Keratinocyte (primary cell): ENCODE data around the gene KIFC1. TPM values are rescaled to one million over a fixed set of nuclear protein-coding genes. Genes with fewer than 3 reads are reported as not detected.
"Not testable (repeated sequence)": the region's sequence is repeated elsewhere in the genome, so short reads cannot be mapped to it uniquely, and the experiment has no call there.

Experiments used
- DNase-seq: peaks from one replicate; pipeline ENCODE4 v3.0.0-alpha.2; 2011; ENCODE audit warnings: low read depth, missing footprints, low spot score
- FAIRE-seq: peaks from 2 replicates; lab custom pipeline; 2011; peaks lifted over from hg19 to GRCh38; lab: Jason Lieb, UNC
- H2AFZ ChIP-seq: 2 replicates; pipeline ENCODE4 v1.6.0; 2012; ENCODE audit warnings: low read length, control low read depth, inconsistent platforms; ENCODE audit not compliant: control insufficient read depth
- H3K27ac ChIP-seq: 2 replicates; pipeline ENCODE4 v1.5.1; 2011; ENCODE audit warnings: low read length; ENCODE audit not compliant: control insufficient read depth, insufficient read depth
- H3K27me3 ChIP-seq: 3 replicates; pipeline ENCODE4 v1.6.0; 2011; ENCODE audit warnings: low read length; ENCODE audit not compliant: control insufficient read depth, insufficient read depth; ENCODE audit errors: extremely low read depth
- H3K36me3 ChIP-seq, 2 experiments: 2 replicates in 1 of 2; 3 replicates in 1 of 2; pipeline ENCODE4 v1.5.1; 2011; ENCODE audit warnings: low read length in 2 of 2, mild to moderate bottlenecking in 1 of 2; ENCODE audit not compliant: control insufficient read depth in 2 of 2, insufficient read depth in 2 of 2; ENCODE audit errors: extremely low read depth in 1 of 2
- H3K4me1 ChIP-seq: 3 replicates; pipeline ENCODE4 v1.5.1; 2011; ENCODE audit warnings: low read length; ENCODE audit not compliant: control insufficient read depth, insufficient read depth; ENCODE audit errors: extremely low read depth
- H3K4me2 ChIP-seq: 3 replicates; pipeline ENCODE4 v1.6.0; 2011; ENCODE audit warnings: low read depth, low read length; ENCODE audit not compliant: control insufficient read depth, insufficient read depth; ENCODE audit errors: extremely low read depth
- H3K4me3 ChIP-seq, 3 experiments: fragments of 200-600 bp in 1 of 3; sonication (generic) in 1 of 3; 2 replicates in 2 of 3; 3 replicates in 1 of 3; pipeline ENCODE4 v1.5.1; 2011 to 2016; ENCODE audit warnings: low read length in 3 of 3, mild to moderate bottlenecking in 3 of 3, control low read depth in 2 of 3, inconsistent platforms in 1 of 3, low read depth in 1 of 3, mixed read lengths in 1 of 3, mixed run types in 1 of 3, moderate library complexity in 1 of 3; ENCODE audit not compliant: control insufficient read depth in 2 of 3, insufficient read depth in 2 of 3; ENCODE audit errors: extremely low read depth in 1 of 3
- H3K79me2 ChIP-seq: 2 replicates; pipeline ENCODE4 v1.6.0; 2012; ENCODE audit warnings: low read length; ENCODE audit not compliant: control insufficient read depth, insufficient read depth
- H3K9ac ChIP-seq: 3 replicates; pipeline ENCODE4 v1.6.0; 2011; ENCODE audit warnings: low read length; ENCODE audit not compliant: control insufficient read depth, insufficient read depth; ENCODE audit errors: extremely low read depth
- H3K9me1 ChIP-seq: 3 replicates; pipeline ENCODE4 v1.6.0; 2011; ENCODE audit warnings: low read length; ENCODE audit not compliant: control insufficient read depth, insufficient read depth; ENCODE audit errors: extremely low read depth
- H3K9me3 ChIP-seq: 2 replicates; pipeline ENCODE4 v1.5.1; 2012; ENCODE audit warnings: low read depth, low read length; ENCODE audit not compliant: control insufficient read depth
- H4K20me1 ChIP-seq: 3 replicates; pipeline ENCODE4 v1.6.0; 2011; ENCODE audit warnings: low read length; ENCODE audit not compliant: control insufficient read depth, insufficient read depth; ENCODE audit errors: extremely low read depth
- EZH2 ChIP-seq: IDR thresholded peaks from one replicate; pipeline ENCODE4 v1.6.1; 2012; ENCODE audit warnings: inconsistent platforms, mild to moderate bottlenecking, low read length, moderate library complexity
- dilution Hi-C: fragments of 300-500 bp; cut with MboI; formaldehyde crosslinking; loops from one replicate; pipeline ENCODE4 v1.7.0; 2020; ENCODE audit warnings: low sequenced_read_pairs; ENCODE audit not compliant: extremely low pct_ligation_motif_present
- polyA plus RNA-seq, 5 experiments: library from polyadenylated mRNA; depleted of rRNA in 3 of 5; stranded (reverse) in 3 of 5; stranded (forward) in 1 of 5; unstranded in 1 of 5; fragments of >200 nt; gene quantifications; 1 replicate in 1 of 5; 2 replicates in 3 of 5; 3 replicates in 1 of 5; pipeline versions ENCODE4 v1.2.1 to v1.2.3, GENCODE V29; 2011 to 2012; ENCODE audit warnings: missing spikeins in 2 of 5, low read depth in 1 of 5, low replicate concordance in 1 of 5
- TF ChIP-seq, protein P1 (sequence below), 3 experiments: IDR thresholded peaks in 1 of 3; conservative IDR thresholded peaks in 1 of 3; optimal IDR thresholded peaks in 1 of 3; 2 replicates in 2 of 3; 3 replicates in 1 of 3; pipeline versions ENCODE3 to v1.5.1; 2011; ENCODE audit warnings: low read length in 3 of 3, mild to moderate bottlenecking in 3 of 3, moderate library complexity in 2 of 3, control low read depth in 1 of 3, inconsistent platforms in 1 of 3; ENCODE audit not compliant: insufficient read depth in 2 of 3; ENCODE audit errors: extremely low read depth in 1 of 3

The KIFC1 gene
- polyA plus RNA-seq, 1 donor (not counting 4 experiments of a cell fraction or from before 2014, with no cell fraction given) = 20.0 TPM

DNA sequence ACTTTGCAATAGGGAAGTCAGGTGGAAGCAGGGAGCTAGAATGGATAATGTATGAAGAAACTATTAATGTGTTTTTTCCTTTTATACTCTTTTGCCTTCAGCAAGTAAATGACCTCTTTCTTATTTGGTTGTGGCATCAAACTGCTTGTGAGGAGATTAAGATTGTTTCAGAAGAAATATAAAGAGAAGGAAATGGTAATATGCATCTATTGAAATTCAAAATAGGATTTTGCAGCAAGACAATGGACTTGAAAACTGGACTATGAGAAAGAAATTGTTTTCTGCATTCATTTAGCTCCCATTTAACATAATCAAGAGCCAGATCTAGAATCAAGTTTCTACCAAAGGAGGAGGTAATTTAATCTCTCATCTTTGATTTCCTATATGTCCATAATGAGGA is 32.3 kb upstream of the KIFC1 start:
- Histone ChIP-seq H3K27ac (no peak overlapping the region), H3K36me3 (no peaks in the 10 kb centered on the region), H2AFZ (no peak overlapping the region), H3K4me3 (no peak overlapping the region), H3K9ac (no peak overlapping the region), H3K4me2 (no peak overlapping the region), H3K79me2 (no peaks in the 10 kb centered on the region), H3K9me3 (no peaks in the 10 kb centered on the region), H3K4me1 (no peaks in the 10 kb centered on the region), H3K27me3 (no peaks in the 10 kb centered on the region), H4K20me1 (no peaks in the 10 kb centered on the region), H3K9me1 (no peaks in the 10 kb centered on the region)
- DNase-seq (no peak), FAIRE-seq (no peak)
- dilution Hi-C loops = no loop called here
- TF ChIP-seq EZH2 = no peak
- TF ChIP-seq, protein P1, sequence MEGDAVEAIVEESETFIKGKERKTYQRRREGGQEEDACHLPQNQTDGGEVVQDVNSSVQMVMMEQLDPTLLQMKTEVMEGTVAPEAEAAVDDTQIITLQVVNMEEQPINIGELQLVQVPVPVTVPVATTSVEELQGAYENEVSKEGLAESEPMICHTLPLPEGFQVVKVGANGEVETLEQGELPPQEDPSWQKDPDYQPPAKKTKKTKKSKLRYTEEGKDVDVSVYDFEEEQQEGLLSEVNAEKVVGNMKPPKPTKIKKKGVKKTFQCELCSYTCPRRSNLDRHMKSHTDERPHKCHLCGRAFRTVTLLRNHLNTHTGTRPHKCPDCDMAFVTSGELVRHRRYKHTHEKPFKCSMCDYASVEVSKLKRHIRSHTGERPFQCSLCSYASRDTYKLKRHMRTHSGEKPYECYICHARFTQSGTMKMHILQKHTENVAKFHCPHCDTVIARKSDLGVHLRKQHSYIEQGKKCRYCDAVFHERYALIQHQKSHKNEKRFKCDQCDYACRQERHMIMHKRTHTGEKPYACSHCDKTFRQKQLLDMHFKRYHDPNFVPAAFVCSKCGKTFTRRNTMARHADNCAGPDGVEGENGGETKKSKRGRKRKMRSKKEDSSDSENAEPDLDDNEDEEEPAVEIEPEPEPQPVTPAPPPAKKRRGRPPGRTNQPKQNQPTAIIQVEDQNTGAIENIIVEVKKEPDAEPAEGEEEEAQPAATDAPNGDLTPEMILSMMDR (optimal IDR thresholded peaks at IDR 0.05 in 1 of 3, IDR thresholded peaks at IDR 0.05 in 1 of 3, conservative IDR thresholded peaks at IDR 0.05 in 1 of 3; ENCODE audit: extremely low read depth in 1 of 3, insufficient read depth in 2 of 3, low read length in 3 of 3) = no peak

DNA sequence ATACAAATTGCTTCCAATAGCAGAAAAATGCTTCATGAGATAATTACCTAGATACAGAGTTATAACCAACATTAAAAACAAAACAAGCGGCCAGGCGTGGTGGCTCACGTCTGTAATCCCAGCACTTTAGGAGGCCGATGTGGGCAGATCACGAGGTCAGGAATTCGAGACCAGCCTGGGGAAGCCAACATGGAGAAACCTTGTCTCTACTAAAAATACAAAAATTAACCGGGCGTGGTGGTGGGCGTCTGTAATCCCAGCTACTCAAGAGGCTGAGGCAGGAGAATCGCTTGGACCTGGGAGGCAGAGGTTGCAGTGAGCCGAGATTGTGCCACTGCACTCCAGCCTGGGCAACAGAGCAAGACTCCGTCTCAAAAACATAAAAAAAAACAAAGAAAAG is 28.1 kb upstream of the KIFC1 start:
- H3K4me2 ChIP-seq, H3K4me3 ChIP-seq, H3K9me3 ChIP-seq, H3K36me3 ChIP-seq, H3K27ac ChIP-seq, H3K9me1 ChIP-seq, H3K4me1 ChIP-seq, dilution Hi-C loops, DNase-seq, H2AFZ ChIP-seq, FAIRE-seq, H4K20me1 ChIP-seq, H3K9ac ChIP-seq, H3K27me3 ChIP-seq, H3K79me2 ChIP-seq: not testable (repeated sequence)

DNA sequence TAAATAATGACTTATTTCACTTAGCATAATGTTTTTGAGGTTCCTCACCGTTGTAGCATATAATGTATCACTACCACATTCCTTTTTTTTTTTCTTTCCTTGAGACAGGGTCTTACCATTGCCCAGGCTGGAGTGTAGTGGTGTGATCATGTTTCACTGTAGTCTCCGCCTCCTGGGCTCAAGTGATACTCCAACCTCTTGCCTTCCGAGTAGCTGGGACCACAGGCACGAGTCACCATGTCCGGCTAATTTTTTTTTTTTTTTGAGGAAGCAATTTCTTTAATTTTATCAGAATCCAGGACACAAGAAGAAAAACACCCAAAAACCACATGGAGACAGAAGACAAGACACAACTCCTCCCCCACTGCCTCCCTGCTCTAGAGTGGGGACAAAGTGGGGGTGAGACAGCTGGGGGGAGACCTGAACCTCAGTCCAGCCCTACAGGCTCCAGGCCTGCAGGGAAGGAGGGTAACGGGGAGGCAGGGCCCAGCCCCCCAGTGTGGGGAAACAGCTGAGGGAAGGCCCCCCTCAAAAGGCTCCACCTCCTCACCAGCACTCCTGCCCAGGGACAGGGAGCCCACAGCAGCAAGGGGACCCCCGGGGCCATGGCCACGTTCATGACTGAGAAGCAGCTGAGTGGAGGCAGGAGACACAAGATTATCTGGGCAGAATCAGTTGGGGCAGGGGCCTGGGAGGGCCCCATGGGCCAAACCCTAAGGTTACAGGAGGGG is 27.0 kb upstream of the KIFC1 start:
- H3K27me3 ChIP-seq, H3K79me2 ChIP-seq, dilution Hi-C loops, H3K4me2 ChIP-seq, H3K9me1 ChIP-seq, H2AFZ ChIP-seq, H3K9me3 ChIP-seq, FAIRE-seq, H3K4me1 ChIP-seq, H3K4me3 ChIP-seq, H3K36me3 ChIP-seq, DNase-seq, H3K9ac ChIP-seq, H3K27ac ChIP-seq, H4K20me1 ChIP-seq: not testable (repeated sequence)
